SK-MEL-5 (cell line): Measurements from ENCODE around the gene CTAGE8. TPM values are rescaled to one million over a fixed set of nuclear protein-coding genes. Genes with fewer than 3 reads are reported as not detected.
"Not testable (repeated sequence)": the region's sequence is repeated elsewhere in the genome, so short reads cannot be mapped to it uniquely, and the experiment has no call there.

Source experiments
- DNase-seq: peaks from one replicate; pipeline ENCODE4 v3.0.0-alpha.2; 2016; ENCODE audit warnings: low read depth, low spot score
- in situ Hi-C: cut with HindIII; loops from 2 replicates; pipeline ENCODE4 v1.10.0; 2016; ENCODE audit warnings: low sequenced_read_pairs, high pct_unique_total_duplicates, low pct_unique_long_range_greater_than_20kb
- polyA plus RNA-seq, 2 experiments: library from polyadenylated mRNA; depleted of rRNA; stranded (reverse); fragments of >200 nt; gene quantifications; 2 replicates each; pipeline ENCODE4 v1.2.3, GENCODE V29; 2015
- total RNA-seq: library from RNA; depleted of rRNA; stranded (reverse); fragments of >200 nt; shearing (Covaris generic); gene quantifications from 2 replicates; pipeline ENCODE4 v1.2.3, GENCODE V29; 2014; rRNA removed

Gene CTAGE8
- total RNA-seq: not detected in 2 replicates
- not detected in 2 replicates for polyA plus RNA-seq (2015; cell fraction: cytosol; rRNA removed)
- polyA plus RNA-seq (2015; cell fraction: nucleus; rRNA removed): not detected in 2 replicates

GRCh38 chr7:144269188-144269587 lies at the start of gene CTAGE8:
Gene CTAGE8, minus strand, starts transcription at chr7:144269288. Its CDS starts 38 bp downstream, at chr7:144269250.
- in situ Hi-C loops, DNase-seq: not testable (repeated sequence)

DNA sequence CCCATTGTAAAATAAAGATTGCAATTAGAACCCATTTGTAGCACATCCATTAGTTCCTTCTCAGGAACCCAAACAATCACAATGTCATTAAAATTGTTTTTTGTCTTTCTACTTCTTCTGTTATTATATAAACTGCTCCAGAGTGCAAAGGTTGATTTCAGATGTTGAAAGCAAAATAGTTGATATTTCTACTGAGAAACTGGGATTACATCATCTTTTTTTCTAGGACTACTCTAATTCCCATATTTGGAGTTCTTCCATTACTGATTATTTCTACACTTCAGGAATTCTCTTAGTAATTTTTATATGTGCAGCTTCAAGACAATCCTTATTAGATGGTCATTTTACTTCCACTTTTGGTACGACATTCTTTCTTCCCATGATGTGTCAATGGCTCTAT lies 48.4 kb upstream of the CTAGE8 start:
- DNase-seq, in situ Hi-C loops: not testable (repeated sequence)

- DNase-seq, in situ Hi-C loops: not testable (repeated sequence)
These were observed 42.9 kb upstream of the CTAGE8 start, which contains the start of gene OR2A1 for GRCh38 chr7:144311872-144312469. Gene OR2A1, plus strand, starts transcription at chr7:144312419. Its CDS starts 5,706 bp downstream, at chr7:144318125.

GRCh38 chr7:144311218-144311617 lies 42.1 kb upstream of the CTAGE8 start:
- in situ Hi-C loops, DNase-seq: not testable (repeated sequence)

- in situ Hi-C loops, DNase-seq: not testable (repeated sequence)
These were observed 40.6 kb upstream of the CTAGE8 start for GRCh38 chr7:144309702-144310101.

DNA sequence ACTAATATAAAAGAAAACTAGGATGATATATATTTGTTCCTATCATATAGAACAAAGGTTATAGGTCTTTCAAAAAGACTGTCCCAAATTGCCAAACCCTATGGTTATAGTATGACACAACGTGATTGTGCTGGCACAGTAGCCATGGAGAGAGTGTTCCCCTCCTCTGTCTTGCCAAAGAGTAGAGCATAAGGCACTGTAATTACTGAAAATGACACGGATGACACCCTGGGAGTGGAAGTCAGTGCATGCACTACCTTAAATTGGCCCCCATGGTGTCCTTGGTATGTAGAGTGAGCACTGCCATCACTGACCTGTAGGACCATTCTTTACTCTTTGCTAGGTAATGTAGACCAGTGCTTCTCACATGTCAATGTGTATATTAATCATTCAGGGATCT lies 36.1 kb upstream of the CTAGE8 start:
- in situ Hi-C loops, DNase-seq: not testable (repeated sequence)

- in situ Hi-C loops, DNase-seq: not testable (repeated sequence)
These were observed 34.5 kb upstream of the CTAGE8 start for GRCh38 chr7:144303607-144304006.

DNA sequence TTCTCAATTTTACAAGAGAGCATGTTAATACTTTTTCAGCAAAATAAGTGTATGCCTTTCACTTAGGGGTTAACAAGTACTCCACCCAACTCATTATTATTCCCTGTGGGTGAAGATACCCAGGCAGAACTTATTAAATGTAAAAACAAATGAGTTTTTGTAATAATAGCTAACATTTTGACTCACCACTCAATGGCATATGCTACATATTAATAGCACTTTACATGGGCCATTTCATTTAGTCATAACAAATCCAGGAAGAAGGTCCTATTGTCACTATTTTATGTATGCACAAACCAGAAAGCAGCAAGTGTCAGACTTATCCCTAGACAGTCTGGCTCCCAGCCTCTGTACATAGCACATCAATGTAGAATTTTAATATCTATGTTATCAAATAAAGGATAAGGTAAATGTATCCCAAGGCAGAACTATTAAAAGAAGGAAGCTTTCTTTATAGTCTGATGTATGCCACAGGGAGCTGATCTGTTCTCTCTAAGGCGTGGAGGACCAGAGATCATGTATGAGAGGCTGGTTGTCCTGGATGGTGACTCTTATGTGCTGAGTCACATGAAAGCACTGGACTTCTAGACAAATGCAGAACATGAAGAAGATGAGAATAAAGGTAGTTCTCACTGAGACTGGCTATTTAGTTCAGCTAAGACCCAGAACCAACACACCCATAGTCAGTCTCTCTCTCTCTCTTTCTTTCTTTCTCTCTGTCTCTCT lies 33.7 kb upstream of the CTAGE8 start:
- in situ Hi-C loops: not testable (repeated sequence)
- DNase-seq: peak; percentile 0

DNA sequence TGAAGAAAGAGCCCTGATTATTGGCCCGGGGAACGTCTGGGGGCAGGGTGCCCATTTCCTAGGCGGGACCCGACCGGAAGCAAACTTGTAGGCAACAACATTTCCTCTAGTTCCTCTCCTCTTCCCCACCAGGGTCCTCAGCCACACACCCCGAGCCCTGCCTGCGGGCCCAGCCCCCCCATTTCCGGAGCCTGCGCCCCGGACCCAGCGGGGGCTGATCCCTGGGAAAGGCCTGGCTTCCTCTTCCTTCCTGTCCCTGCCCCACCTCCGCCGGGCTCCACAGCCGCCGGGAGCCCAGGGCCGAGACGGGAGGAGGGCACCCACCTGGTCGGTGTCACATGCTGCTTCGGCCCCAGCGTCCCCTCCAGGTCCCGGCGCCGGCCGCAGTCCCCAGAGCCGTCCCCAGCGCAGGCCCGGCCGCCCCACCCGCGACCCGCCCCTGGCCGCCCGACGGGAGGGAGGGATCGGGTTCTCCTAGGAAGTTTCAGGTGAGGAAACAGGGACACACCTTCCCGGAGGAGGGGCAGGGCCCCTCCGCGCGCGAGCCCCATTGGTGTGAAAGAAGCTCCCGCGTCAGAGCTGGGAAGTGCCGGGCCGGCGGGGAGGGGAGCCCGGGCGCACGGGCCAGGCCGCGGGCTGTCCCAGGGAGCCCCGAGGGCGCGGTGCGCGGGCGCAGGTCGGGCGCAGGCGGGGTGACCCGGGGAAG lies 24.9 kb upstream of the CTAGE8 start:
- DNase-seq, in situ Hi-C loops: not testable (repeated sequence)

GRCh38 chr7:144292384-144293161 lies 23.5 kb upstream of the CTAGE8 start:
- DNase-seq, in situ Hi-C loops: not testable (repeated sequence)

DNA sequence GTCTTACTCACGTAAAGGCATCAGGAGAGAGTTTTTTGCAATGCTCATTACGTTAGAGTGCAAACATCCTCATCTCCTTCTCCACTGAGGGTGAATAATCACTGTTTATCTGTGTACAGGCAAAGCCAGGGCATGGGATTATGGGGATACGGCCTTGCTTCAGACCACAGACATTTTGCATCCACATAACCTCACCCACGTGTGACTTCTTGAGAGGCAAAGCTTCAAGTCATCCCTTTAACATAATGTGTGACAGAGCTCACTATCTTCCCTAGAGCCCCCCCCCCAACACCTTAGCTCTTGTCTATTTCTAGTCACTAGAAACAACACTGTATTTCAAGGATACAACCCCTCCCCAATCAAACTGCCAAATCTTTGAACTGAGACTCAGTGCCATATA lies 22.5 kb upstream of the CTAGE8 start:
- DNase-seq, in situ Hi-C loops: not testable (repeated sequence)

- in situ Hi-C loops, DNase-seq: not testable (repeated sequence)
These were observed 18.2 kb upstream of the CTAGE8 start for GRCh38 chr7:144287171-144287784.

DNA sequence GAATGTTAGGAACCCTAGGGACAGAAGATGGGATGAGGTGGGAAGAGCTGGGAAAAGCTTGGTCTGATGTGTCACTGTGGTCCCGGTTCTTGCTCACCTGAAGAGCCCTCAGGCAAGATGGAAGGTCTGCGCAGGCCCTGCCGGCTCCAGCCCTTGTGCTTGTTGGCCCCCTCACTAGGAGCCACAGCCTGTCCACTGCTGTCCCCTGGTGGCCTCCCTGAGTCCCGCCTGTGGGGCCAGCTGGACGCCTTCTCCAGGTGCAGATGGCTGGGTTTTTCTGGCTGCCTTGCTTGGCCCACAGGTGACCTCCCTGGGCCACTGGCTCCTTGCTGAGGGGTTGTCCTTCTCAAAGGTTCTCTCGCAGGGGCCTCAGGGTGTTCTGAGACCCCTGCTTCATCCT lies 14.6 kb upstream of the CTAGE8 start:
- in situ Hi-C loops, DNase-seq: not testable (repeated sequence)

- in situ Hi-C loops, DNase-seq: not testable (repeated sequence)
These were observed 13.4 kb upstream of the CTAGE8 start for GRCh38 chr7:144282490-144282889.

DNA sequence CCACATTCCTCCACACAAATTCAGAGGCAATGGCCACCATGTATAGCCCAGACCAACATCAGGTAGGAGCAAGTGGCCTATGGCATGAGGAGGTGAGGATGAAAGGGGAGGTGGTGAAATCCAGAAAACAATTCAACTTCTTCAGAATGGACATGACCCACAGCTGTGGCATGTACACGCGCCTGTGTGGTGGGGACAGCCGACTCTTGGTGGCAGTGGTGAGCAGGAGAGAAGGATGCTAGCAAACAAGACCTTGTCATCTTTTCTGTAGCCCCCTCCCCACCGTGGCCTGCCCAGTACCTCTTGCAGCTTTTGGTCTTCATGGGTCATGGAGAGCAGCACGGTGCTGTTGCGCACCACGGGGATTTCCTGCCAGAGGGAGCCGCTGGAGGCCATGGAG lies 12.9 kb upstream of the CTAGE8 start:
- in situ Hi-C loops, DNase-seq: not testable (repeated sequence)

DNA sequence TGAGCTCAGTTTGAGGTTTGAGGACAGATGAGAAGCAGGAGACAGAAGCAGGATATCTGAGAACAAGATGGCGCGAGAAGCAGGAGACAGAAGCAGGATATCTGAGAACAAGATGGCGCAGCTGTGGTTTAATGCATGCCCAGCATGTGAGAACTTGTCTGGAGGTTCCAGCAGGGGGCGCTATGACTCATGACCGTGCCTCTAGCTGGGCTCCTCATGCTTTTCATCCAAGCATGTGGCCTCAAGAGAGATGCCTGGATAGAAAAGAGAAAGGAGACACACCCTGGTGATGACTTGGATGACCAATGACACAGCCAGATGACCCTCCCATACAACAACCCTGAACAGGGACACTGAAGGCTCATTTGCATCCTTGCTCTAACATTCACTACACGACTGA lies 10.9 kb upstream of the CTAGE8 start:
- in situ Hi-C loops, DNase-seq: not testable (repeated sequence)

DNA sequence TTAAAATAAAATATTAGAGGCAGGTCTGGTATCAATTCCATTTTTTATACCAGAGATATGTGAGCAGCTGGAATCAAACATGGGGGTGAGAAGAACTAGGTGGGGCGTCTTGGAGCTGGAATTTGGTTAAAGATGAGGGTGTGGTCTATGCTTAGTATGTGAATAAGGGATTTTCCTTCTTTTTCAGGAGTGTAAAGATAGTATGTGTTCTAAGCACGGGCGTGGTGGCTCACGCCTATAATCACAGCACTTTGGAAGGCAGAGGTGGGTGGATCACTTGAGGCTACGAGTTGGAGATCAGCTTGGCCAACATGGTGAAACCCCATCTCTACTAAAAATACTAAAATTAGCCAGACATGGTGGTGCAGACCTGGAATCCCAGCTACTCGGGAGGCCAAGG lies 6.2 kb upstream of the CTAGE8 start:
- in situ Hi-C loops, DNase-seq: not testable (repeated sequence)
